ENCODE data around the gene DHRSX. TPM values are rescaled to one million over a fixed set of nuclear protein-coding genes. Genes with fewer than 3 reads are reported as not detected.

Gene DHRSX
- total and polyA plus RNA-seq, 3 donors from 2014 or later: 15.3 to 31.3 (median 29.2) TPM

DNA sequence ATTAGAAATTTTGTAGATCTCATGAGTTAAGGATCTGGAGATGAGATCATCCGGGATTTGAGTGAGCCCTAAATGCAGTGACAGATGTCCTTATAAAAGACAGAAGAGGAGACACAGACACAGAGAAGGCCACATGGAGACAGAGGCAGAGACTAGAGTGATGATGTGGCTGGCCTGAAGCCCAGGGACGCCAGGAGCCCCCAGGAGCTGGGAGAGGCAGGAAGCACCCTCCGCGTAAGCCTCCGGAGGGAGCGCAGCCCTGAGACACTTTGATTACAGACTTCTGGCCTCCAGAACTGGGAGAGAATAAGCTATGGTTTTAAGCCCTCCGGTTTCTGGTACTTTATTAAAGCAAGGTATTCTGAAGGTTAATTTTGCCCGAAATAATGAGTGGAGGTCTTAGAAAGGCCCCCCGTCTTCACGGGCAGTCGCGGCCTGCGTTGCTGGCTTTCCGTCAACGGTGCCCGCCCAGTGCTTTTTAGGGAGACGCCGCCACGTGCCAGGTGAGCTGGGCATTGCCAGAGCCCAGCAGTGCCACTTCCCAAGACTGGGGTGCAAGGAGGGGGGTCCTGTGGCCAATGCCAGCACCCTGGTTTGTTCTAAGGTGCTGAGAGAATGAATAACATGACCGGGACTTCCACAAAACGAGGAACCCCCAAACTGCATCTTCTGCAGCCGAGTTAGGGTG, 8.1 kb downstream of the DHRSX start:
- whole genome bisulfite sequencing, 2 donors: 90 to 94% methylated on average over 22 of the region's 22 CpGs
- H3K4me3 ChIP-seq: no peak overlapping the region
- no peaks in the 10 kb centered on the region for H3K36me3 ChIP-seq (ENCODE audit: low read depth, missing control alignments)
- H3K4me1 ChIP-seq: peaks cover 8% of the 10 kb centered on the region
- intact Hi-C loops (cut with DNase I; ENCODE audit: low total_unique reads): no loop called here
- no peak for TF ChIP-seq POLR2A (IDR thresholded peaks at IDR 0.05)
- TF ChIP-seq, protein P1, sequence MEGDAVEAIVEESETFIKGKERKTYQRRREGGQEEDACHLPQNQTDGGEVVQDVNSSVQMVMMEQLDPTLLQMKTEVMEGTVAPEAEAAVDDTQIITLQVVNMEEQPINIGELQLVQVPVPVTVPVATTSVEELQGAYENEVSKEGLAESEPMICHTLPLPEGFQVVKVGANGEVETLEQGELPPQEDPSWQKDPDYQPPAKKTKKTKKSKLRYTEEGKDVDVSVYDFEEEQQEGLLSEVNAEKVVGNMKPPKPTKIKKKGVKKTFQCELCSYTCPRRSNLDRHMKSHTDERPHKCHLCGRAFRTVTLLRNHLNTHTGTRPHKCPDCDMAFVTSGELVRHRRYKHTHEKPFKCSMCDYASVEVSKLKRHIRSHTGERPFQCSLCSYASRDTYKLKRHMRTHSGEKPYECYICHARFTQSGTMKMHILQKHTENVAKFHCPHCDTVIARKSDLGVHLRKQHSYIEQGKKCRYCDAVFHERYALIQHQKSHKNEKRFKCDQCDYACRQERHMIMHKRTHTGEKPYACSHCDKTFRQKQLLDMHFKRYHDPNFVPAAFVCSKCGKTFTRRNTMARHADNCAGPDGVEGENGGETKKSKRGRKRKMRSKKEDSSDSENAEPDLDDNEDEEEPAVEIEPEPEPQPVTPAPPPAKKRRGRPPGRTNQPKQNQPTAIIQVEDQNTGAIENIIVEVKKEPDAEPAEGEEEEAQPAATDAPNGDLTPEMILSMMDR (IDR thresholded peaks at IDR 0.05): no peak
- DNase-seq: no peak
- no peaks in the 10 kb centered on the region for H3K27me3 ChIP-seq
- no peak overlapping the region for H3K27ac ChIP-seq
- no peaks in the 10 kb centered on the region for H3K9me3 ChIP-seq

DNA sequence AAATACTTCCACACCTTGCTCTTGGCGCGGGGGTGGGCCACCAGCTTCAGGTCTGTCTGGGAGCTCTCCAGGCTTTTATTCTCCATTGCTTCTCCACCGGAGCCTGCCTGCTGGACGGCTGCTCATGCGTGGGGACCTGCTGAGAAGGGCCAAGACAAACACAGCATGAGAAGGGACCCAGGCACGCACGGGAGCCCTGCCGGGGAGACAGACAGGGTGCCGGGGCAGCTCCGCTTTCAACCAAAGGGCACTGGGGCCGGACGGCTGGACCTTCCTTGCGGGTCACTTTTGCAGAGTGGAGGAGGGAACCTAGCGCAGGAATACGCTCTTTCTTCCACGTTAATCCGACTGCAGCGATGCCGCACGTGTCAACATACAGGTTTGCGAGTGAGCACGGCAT, 10.1 kb downstream of the DHRSX start:
- no peak for DNase-seq
- Histone ChIP-seq H3K27ac (no peak overlapping the region), H3K36me3 (ENCODE audit: low read depth, missing control alignments) (no peaks in the 10 kb centered on the region), H3K27me3 (no peaks in the 10 kb centered on the region), H3K4me3 (no peak overlapping the region), H3K4me1 (no peaks in the 10 kb centered on the region), H3K9me3 (no peaks in the 10 kb centered on the region)
- no peak for TF ChIP-seq POLR2A (IDR thresholded peaks at IDR 0.05)
- TF ChIP-seq, protein P1 (IDR thresholded peaks at IDR 0.05): no peak
- intact Hi-C loops (cut with DNase I; ENCODE audit: low total_unique reads): no loop called here
- 87 to 93% methylated on average over 18 to 22 of the region's 22 CpGs for WGBS, 2 donors

DNA sequence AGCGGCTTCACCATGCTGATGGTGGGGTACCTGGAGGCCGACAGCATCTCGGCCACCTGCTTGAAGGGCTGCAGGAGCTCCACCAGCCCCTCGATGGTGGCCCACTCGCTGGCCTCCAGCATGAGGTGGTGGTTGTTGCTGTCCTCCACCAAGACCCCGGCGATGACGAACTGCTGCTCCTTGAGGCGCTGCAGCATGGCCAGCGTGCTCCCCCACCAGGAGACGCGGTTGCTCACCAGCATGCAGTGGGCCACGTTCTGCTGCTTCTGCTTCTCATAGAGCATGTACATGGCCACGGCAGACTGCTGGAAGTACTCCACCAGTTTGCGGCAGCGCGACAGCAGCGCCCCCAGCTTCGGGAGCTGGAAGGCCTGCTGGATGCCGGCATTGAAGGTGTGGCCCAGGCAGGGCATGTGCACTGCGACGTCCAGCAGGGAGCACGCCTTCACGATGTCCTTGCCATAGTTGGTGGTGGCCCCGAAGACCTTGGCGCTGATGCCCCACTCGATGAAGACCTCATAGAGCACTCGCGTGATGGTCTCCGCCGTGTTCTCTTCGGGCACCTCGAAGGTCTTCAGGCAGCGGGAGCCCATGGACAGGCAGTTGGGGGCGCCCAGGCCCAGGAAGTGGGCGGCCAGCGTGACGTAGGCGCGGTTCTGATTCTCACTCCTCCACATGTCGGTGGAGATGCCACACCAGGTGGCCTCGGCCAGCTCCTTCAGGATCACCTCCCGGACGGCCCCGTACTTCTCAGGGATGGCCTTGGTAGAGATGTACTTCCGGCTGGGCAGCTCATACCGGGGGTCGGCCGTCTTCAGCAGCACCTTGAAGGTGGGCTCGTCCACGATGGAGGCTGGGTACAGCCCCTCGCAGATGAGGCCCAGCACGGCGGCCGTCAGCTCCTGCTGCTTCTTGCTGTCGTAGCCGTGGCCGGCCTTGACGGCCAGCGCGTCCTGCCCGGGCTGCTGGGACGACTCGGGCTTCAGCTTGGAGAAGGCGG, 11.0 kb downstream of the DHRSX start:
- no peaks in the 10 kb centered on the region for H3K36me3 ChIP-seq (ENCODE audit: low read depth, missing control alignments)
- H3K4me1 ChIP-seq: peaks cover 5% of the 10 kb centered on the region
- H3K4me3 ChIP-seq: no peak overlapping the region
- 96 to 100% methylated on average over 16 to 64 of the region's 65 CpGs for WGBS, 2 donors
- intact Hi-C loops (cut with DNase I; ENCODE audit: low total_unique reads): no loop called here
- H3K27me3 ChIP-seq: no peaks in the 10 kb centered on the region
- no peaks in the 10 kb centered on the region for H3K9me3 ChIP-seq
- TF ChIP-seq, protein P1 (IDR thresholded peaks at IDR 0.05): no peak
- TF ChIP-seq POLR2A (IDR thresholded peaks at IDR 0.05): no peak
- no peak for DNase-seq
- H3K27ac ChIP-seq: no peak overlapping the region

DNA sequence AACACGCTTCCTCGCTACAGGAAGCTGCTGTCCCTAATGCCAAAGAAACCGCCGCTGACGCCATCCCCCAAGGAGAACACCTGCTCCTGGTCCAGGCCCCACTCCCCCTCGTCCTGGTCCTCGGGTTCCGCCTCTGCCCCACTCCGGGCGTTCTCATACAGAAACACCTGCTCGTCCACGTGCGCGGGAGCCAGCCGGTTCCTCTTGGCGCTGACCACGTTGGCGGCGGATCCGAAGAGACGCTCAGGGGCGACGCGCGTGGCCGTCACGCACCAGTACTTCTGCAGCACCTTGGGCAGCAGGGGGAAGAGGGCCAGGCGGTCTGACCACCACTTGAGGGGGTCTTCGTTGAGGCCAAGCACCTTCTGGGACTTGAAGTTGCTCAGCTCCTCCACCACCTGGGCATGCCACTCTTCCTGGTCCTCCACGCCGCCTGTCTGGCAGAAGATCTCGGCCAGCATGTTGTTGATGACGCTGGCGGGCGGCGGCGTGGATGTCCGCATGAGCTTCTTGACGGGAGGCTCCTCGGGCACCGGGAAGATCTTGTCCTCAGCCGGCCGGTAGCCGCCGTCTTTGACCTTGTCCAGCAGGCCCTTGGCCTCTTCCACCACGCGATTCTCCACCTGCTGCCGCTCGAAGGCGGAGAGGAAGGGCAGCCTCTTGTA, 12.0 kb downstream of the DHRSX start:
- Histone ChIP-seq H3K4me1 (peaks cover 10% of the 10 kb centered on the region), H3K27me3 (no peaks in the 10 kb centered on the region), H3K9me3 (no peaks in the 10 kb centered on the region), H3K4me3 (no peak overlapping the region), H3K27ac (no peak overlapping the region), H3K36me3 (ENCODE audit: low read depth, missing control alignments) (no peaks in the 10 kb centered on the region)
- TF ChIP-seq POLR2A (IDR thresholded peaks at IDR 0.05): no peak
- TF ChIP-seq, protein P1 (IDR thresholded peaks at IDR 0.05): no peak
- DNase-seq: no peak
- intact Hi-C loops (cut with DNase I; ENCODE audit: low total_unique reads): no loop called here
- 93 to 97% methylated on average over 31 to 50 of the region's 50 CpGs for WGBS, 2 donors

Data from testis (tissue), 3 donors.